GM13976 (cell line): ENCODE measurements around the gene PRR19.

ENCODE experiments used
- DNase-seq: peaks from one replicate; pipeline ENCODE4 v3.0.0; 2012; ENCODE audit warnings: low spot score
- CTCF ChIP-seq: IDR thresholded peaks from 2 replicates; pipeline ENCODE4 v1.5.1; 2012; ENCODE audit warnings: borderline replicate concordance, mild to moderate bottlenecking; ENCODE audit not compliant: insufficient read depth; ENCODE audit errors: extremely low read depth, missing control alignments, control extremely low read depth
- in situ Hi-C: fragments of 300-500 bp; cut with MboI; formaldehyde crosslinking; loops from one replicate; pipeline ENCODE4 v1.12.0; 2022; ENCODE audit warnings: low sequenced_read_pairs, mixed read lengths, inconsistent platforms; ENCODE audit not compliant: unreplicated experiment

PRR19 gene

GRCh38 chr19:42285541-42285941 is 16.4 kb upstream of the PRR19 start:
- TF ChIP-seq CTCF, result no peak
- DNase-seq, result no peak
- in situ Hi-C loops, result no loop called here

- no peak for TF ChIP-seq CTCF
- no peak for DNase-seq
- in situ Hi-C loops, result no loop called here
Measured at GRCh38 chr19:42285988-42286348, 16.0 kb upstream of the PRR19 start.

- in situ Hi-C loops, result no loop called here
- TF ChIP-seq CTCF, result no peak
- DNase-seq, result no peak
Measured at GRCh38 chr19:42286349-42287016, 15.4 kb upstream of the PRR19 start.

GRCh38 chr19:42287017-42287826 is 14.7 kb upstream of the PRR19 start:
- no peak for TF ChIP-seq CTCF
- in situ Hi-C loops, result no loop called here
- no peak for DNase-seq

GRCh38 chr19:42287827-42288107 is 14.2 kb upstream of the PRR19 start:
- TF ChIP-seq CTCF, result no peak

GRCh38 chr19:42288387-42288786 is 13.5 kb upstream of the PRR19 start:
- no peak for TF ChIP-seq CTCF
- in situ Hi-C loops, result no loop called here
- no peak for DNase-seq

More at GRCh38 chr19:42287827-42288107, 14.2 kb upstream of the PRR19 start:
- in situ Hi-C loops, result no loop called here
- DNase-seq, result no peak
